GM19397 (cell line): ENCODE results near the gene GMIP.
"Not testable (repeated sequence)": the region's sequence is repeated elsewhere in the genome, so short reads cannot be mapped to it uniquely, and the experiment has no call there.

Source experiments
- ATAC-seq: cut with Tn5 transposase; IDR thresholded peaks from one replicate; pipeline ENCODE4 v1.9.1; 2021; ENCODE audit warnings: mild to moderate bottlenecking, moderate library complexity; ENCODE audit not compliant: unreplicated experiment

The GMIP gene, protein sequence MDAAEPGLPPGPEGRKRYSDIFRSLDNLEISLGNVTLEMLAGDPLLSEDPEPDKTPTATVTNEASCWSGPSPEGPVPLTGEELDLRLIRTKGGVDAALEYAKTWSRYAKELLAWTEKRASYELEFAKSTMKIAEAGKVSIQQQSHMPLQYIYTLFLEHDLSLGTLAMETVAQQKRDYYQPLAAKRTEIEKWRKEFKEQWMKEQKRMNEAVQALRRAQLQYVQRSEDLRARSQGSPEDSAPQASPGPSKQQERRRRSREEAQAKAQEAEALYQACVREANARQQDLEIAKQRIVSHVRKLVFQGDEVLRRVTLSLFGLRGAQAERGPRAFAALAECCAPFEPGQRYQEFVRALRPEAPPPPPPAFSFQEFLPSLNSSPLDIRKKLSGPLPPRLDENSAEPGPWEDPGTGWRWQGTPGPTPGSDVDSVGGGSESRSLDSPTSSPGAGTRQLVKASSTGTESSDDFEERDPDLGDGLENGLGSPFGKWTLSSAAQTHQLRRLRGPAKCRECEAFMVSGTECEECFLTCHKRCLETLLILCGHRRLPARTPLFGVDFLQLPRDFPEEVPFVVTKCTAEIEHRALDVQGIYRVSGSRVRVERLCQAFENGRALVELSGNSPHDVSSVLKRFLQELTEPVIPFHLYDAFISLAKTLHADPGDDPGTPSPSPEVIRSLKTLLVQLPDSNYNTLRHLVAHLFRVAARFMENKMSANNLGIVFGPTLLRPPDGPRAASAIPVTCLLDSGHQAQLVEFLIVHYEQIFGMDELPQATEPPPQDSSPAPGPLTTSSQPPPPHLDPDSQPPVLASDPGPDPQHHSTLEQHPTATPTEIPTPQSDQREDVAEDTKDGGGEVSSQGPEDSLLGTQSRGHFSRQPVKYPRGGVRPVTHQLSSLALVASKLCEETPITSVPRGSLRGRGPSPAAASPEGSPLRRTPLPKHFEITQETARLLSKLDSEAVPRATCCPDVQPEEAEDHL

DNA sequence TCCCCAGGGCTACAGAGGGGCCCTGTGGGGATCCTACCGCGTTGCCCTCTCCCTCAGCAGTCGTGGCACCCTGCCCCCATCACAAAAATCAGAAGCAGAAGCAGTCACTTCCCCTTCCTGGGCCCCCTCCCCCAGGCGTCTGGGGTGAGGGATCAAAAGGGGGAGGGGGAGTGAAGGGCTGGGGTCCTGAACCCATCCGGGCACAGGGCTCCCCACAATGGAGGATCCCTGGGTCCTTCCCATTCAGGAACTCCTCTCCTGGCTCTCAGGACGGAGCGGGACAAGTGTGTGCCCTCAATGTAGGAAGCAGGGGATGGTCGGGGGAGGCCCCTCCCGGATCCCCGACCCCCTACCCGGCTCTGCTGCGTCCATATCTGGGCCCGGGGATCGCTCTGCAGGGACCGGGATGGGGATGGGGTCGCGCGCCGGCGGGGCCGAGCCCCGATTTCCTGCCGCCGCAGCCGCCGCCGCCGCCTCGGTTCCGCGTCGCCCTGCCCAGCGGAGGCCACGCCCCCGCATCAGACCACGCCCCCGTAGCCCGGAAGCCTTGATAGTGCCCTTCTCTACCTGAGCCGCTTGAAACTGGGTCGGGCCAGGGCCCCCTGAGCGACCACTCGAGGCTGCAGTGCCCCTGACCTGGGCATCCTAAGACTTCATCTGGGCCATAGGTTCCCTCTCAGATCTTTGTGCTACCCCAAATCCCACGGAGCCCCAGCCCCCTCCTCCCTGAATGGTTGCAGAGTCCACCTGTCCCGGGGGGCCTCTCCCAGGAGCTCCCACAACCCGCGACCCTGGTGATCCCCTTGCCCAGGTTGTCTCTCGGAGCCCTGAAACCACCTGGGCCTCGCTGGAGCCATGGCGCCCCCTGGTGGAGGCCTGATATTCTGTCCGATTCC, at the start of gene GMIP:
Gene GMIP (minus strand): TSS at position 500 of the 896 bp plus-strand sequence. CDS start 128 bp downstream, at position 372.
- peak; percentile 79 for ATAC-seq

DNA sequence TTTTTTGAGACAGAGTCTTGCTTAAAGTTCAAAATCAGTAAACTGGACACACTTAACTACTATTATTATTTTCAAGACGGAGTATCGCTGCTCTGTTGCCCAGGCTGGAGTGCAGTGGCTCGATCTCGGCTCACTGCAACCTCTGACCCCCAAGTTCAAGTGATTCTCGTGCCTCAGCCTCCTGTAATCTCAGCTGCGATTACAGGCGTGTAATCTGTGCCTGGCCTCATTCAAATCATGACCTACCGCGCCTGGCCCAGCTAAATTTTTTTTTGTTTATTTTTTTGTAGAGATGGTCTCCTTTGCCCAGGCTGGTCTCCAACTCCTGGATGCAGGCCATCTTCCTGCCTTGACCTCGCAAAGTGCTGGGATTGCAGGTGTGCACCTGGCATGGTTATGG, 48.2 kb upstream of the GMIP start:
- ATAC-seq = no peak

DNA sequence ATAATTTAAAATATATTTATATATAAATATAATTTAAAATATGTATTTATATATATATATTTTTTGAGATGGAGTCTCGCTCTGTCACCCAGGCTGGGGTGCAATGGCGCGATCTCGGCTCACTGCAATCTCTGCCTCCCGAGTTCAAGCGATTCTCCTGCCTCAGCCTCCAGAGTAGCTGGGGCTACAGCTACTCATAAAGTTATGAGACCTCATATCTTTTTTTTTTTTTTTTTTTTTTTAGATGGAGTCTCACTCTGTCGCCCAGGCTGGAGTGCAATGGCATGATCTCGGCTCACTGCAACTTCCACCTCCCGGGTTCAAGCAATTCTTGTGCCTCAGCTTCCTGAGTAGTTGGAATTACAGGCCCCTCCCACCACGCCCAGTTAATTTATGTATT, 45.6 kb upstream of the GMIP start:
- not testable (repeated sequence) for ATAC-seq

DNA sequence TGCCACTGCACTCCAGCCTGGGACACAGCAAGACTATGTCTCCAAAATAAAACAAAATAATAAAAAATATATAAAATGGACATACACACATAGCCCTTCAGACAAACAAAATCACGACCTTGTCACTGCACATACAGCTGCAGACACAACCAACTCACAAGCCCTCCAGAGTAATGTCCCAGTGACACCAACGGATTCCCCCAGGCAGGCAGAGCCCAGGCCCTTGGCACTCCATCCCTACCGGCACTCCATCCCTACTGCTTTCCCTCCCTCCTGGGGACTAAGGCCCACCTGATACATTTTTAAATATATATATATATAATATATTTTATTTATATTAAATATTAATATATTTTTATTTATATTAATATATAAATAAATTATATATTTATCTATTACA, 43.6 kb upstream of the GMIP start:
- no peak for ATAC-seq

DNA sequence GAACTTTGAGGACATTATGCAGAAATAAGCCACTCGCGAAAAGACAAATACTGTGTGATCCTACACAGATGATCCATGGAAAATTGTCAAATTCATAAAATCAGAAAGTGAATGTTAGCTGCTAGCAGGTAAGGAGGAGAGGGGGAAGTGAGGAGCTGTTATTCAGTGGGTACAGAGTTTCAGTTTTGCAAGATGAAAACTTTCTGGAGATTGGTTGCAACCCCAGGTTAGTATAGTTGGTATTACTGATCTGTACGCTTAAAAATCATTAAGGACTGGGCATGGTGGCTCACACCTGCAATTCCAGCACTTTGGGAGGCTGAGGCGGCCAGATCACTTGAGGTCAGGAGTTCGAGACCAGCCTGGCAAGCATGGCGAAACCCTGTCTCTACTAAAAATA, 43.1 kb upstream of the GMIP start:
- ATAC-seq = no peak

DNA sequence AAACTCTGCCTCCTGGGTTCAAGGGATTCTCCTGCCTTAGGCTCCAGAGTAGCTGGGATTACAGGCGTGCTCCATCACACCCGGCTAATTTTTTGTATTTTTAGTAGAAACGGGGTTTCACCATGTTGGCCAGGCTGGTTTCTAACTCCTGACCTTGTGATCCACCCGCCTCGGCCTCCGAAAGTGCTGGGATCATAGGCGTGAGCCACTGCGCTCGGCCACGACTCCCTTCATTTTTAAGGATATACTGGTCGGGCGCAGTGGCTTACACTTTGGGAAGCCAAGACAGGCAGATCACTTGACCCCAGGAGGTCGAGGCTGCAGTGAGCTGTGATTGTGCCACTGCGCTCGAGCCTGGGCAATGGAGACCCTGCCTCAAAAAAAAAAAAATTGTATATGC, 42.7 kb upstream of the GMIP start:
- ATAC-seq = not testable (repeated sequence)

DNA sequence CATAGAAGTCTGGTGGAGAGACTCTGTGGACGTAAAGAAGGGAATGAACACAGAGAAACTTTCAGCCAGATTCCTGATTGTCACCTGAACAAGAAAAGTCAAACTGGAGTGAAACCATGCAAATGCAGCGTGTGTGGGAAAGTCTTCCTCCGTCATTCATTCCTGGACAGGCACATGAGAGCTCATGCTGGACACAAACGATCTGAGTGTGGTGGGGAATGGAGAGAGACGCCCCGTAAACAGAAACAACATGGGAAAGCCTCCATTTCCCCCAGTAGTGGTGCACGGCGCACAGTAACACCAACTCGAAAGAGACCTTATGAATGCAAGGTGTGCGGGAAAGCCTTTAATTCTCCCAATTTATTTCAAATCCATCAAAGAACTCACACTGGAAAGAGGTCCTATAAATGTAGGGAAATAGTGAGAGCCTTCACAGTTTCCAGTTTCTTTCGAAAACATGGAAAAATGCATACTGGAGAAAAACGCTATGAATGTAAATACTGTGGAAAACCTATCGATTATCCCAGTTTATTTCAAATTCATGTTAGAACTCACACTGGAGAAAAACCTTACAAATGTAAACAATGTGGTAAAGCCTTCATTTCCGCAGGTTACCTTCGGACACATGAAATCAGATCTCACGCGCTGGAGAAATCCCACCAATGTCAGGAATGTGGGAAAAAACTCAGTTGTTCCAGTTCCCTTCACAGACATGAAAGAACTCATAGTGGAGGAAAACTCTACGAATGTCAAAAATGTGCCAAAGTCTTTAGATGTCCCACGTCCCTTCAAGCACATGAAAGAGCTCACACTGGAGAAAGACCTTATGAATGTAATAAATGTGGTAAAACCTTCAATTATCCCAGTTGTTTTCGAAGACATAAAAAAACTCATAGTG, 36.0 kb upstream of the GMIP start:
- no peak for ATAC-seq

DNA sequence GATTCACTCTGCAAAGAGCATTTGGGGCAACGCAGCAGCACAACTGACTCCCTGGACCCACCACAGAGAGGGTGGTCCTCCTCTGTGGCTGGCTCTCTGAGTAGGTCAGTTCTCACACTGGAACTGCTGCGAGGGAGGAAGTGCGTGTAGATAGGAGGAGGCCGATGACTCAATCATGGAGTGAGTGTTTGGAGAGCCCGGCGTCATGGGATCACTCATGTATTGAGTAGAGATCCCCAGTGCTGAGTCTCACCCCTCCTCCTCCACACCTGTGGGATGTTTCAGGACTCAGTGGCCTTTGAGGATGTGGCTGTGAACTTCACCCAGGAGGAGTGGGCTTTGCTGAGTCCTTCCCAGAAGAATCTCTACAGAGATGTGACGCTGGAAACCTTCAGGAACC, 34.1 kb upstream of the GMIP start:
- ATAC-seq = no peak

DNA sequence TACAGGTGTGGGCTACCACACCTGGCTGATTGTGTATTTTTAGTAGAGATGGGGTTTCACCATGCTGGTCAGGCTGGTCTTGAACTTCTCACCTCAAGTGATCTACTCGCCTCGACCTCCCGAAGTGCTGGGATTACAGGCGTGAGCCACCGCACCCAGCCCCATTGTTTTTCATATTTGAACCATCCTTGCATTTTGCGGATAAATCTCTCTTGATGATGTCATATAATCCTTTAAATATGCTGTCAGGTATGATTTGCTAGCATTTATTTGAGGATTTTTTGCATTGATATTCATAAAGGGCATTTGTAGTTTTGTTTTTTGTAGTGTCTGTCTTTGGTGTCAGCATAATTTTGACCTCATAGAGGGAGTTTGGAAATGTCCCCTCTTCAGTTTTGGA, 30.9 kb upstream of the GMIP start:
- no peak for ATAC-seq

DNA sequence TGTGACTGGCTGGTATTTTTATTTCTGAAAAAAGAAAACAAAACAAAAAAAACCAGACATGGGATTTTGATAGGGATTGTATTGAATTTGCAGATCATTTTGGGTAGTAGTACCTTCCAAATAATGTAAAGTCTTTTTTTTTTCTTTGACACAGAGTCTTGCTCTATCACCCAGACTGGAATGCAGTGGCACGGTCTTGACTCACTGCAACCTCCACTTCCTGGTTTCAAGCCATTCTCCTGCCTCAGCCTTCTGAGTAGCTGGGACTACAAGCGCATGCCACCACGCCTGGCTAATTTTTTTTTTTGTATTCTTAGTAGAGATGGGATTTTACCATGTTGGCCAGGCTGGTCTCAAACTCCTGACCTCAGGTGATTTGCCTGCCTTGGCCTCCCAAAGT, 29.4 kb upstream of the GMIP start:
- ATAC-seq = no peak

DNA sequence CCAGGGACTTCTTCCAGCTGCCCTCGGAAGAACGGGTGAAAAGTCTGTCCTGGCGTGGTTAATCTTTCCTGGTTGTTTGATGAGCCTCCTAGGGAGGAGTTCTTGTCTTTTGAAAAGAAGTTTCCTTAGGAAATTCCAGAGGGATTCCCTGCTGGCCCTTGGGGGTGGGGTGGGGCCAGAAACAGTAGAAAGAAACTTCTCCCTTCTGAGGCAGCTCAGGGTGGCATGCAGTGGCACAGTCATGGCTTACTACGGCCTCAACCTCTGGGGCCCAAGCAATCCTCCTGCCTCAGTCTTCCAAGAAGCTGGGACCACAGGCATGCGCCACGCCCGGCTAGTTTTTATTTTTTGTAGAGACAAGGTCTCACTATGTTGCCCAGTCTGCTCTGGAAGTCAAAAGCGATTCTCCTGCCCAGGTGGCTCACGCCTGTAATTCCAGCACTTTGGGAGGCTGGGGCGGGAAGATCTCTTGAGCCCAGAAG, 26.7 kb upstream of the GMIP start:
- no peak for ATAC-seq

DNA sequence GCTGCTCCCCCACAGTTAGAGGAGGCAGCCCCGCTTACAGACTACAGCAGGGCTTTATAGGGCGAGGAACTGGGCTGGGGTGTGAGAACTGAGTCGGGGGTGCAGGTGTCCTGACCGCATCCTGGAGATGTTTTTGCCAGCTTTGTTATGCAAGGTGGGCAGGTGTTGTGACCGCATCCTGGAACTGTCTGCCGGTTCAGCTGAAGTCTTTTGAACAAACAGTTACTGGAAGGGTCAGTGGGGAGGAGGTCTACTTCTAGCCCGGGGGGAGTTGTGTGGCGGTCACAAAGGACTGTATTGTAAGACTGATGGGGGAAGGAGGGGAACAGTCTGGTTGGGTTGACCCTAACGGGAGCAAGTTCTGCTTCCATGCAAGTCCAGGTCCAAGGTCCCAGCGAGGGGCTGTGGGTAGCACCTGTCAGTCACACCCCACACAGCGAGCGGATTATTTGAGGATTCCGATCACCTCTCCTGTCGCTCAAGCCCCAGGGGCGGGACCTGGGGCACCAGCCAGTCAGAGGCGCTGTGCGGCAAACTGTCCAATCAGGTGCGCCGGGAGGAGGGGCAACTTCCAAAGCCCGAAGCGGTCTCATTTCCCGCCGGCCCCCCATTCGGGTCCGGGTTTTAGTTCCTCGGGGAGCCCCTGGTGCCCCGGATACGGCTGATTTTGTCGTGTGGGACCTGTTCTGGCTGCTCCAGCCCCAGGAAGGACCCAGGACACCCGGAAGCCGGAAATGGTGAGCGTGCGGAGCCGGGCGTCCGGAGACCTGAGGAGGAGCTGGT, 25.0 kb upstream of the GMIP start, which contains the start of gene ZNF101:
Gene ZNF101 (plus strand): TSS at position 610 of the 783 bp plus-strand sequence. CDS start 125 bp downstream, at position 735.
- ATAC-seq = peak; percentile 63

DNA sequence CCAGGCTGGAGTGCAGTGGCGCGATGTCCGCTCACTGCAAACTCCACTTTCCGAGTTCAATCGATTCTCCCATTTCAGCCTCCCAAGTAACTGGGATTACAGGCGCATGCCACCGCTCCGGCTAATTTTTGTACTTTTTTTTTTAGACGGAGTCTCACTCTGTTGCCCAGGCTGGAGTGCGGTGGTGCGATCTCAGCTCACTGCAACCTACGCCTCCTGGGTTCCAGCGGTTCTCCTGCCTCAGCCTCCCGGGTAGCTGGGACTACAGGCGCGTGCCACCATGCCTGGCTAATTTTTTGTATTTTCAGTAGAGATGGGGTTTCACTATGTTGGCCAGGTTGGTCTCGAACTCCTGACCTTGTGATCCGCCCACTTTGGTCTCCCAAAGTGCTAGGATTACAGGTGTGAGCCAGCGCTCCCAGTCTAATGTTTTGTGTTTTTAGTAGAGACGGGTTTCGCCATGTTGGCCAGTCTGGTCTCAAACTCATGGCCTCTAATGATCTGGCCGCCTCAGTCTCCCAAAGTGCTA, 22.0 kb upstream of the GMIP start:
- ATAC-seq = not testable (repeated sequence)

DNA sequence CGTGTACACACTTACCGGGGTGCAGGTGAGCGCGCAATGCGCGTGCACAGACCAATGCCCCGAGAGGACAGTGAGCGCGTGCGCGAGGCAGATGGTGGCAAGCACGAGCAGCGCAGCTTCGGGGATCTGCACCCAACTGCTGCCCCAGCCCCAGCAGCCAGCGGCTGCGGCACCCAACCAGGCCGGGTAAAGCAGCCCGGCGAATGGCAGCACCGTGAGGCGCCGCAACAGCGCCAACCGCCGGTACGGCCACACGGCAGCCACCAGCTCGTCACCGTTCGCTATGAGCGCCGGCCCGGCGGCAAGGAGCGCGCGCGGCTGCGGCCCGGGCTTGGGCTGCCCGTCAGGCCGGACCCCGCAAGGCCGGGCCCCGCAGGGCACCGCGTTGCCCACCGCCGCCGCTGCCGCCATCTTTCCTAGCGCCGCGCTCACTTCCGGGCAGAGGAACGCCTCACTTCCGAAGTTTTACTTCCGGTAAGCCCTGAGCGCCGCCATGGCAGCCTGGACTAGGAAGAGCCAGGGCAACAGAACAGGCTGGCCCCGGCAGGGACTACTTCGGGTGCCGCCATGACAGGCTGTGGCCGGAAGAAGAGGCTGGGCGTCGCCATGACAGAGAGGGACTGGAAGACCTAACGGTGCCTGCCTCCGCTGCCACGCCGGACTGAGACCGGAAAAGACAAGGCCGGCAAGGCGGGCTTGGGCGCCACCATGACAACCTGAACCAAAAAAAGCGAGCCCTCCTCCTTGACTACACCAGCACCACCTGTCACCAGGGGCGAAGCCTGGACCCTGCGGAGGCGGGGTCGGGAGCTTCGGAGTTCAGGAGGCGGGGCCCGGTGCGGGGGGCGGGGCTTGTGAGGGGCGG, 20.0 kb upstream of the GMIP start, which contains the start of gene ATP13A1:
Gene ATP13A1 (minus strand): TSS at position 421 of the 865 bp plus-strand sequence. CDS start 10 bp downstream, at position 411.
- ATAC-seq = peak; percentile 80

DNA sequence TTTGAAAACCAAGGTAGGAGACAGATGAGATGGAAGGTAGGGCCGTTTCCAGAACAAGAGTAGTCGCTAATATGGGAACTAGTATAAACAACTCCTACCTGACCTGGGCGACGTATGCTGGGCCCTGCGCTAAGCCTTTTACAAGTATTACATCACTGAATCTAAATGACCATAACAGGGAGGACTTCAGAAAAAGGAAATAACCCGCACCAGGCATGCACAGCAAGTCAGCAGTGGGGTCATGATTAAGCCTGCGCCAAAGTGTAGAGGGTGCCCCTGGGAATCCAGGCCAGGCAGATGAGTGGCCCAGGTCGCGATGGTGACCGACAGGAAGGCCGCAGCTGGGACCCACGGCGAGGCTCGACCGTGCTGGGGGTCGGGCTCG, 19.4 kb upstream of the GMIP start:
- ATAC-seq = no peak

DNA sequence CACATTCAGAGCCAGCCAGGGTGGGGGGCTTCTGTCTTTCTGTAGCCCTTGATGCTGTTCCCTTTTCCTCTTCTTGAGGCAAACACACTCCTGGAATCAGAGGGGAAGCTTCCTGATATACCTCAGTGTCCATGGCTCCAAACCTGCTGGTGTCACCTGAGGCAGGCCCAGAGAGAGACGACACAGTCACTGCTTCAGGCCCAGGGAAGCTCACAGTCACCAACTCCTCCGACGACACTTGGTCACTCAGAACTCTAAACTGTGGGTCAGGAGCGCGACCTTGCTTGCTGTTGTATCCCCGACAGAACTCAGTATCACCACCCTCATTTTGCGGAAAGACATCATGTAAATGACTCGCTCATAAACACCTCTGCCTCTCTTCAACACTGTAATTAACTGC, 18.9 kb upstream of the GMIP start:
- no peak for ATAC-seq

DNA sequence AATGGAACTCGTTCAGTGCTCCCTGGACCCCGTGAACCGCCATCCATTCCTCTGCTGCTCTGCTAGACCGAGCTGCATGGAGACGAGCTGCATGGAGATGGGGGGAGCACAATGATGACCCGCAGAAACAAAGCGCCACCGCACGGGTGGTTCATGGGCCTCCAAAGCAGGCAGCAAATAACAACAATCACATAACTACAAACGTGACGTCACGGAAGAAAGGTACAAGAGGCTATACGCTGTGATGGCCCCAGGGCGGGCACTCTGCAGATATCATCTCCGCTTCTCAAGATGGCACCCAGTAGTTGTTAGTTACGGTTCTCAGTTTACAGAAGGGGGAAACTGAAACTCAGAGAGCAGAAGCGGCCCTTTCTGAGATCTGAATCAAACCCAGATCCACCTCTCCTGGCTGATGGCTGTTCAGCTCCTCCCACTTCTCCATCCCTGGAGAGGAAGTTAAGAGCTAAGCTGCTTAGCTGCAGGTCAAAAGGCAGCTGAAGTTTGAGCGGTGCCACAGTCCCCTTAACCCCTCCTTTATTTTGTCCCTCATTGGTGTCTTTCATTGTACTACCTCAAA, 18.3 kb upstream of the GMIP start:
- ATAC-seq = no peak
